Measurements from ENCODE around the gene ZMYND10.
A peak's percentile ranks its signal among the peaks of the same experiment; 100 is the strongest.

ZMYND10 gene

GRCh38 chr3:50358911-50359759 is 13.6 kb upstream of the ZMYND10 start, which contains the start of gene TMEM115:
Gene TMEM115 (minus strand): TSS chr3:50359521. CDS start chr3:50359063, 458 bp downstream.
- peak within 1 kb of the TSS; percentile 68 to 87 for H3K4me3 ChIP-seq
- H3K27me3 ChIP-seq = no peaks in the 10 kb centered on the region
- H3K9me3 ChIP-seq = no peaks in the 10 kb centered on the region
- H3K4me1 ChIP-seq = peaks cover 0 to 43% (median 38%) of the 10 kb centered on the region in 4 donors
- peak; percentile 99 for DNase-seq
- H3K27ac ChIP-seq = peak within 1 kb of the TSS; percentile 86 to 97
- peaks cover 12 to 28% (median 23%) of the 10 kb centered on the region in 3 donors for H3K36me3 ChIP-seq
- TF ChIP-seq, protein P1, sequence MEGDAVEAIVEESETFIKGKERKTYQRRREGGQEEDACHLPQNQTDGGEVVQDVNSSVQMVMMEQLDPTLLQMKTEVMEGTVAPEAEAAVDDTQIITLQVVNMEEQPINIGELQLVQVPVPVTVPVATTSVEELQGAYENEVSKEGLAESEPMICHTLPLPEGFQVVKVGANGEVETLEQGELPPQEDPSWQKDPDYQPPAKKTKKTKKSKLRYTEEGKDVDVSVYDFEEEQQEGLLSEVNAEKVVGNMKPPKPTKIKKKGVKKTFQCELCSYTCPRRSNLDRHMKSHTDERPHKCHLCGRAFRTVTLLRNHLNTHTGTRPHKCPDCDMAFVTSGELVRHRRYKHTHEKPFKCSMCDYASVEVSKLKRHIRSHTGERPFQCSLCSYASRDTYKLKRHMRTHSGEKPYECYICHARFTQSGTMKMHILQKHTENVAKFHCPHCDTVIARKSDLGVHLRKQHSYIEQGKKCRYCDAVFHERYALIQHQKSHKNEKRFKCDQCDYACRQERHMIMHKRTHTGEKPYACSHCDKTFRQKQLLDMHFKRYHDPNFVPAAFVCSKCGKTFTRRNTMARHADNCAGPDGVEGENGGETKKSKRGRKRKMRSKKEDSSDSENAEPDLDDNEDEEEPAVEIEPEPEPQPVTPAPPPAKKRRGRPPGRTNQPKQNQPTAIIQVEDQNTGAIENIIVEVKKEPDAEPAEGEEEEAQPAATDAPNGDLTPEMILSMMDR (IDR thresholded peaks at IDR 0.05) = no peak
- intact Hi-C loops (cut with DNase I; ENCODE audit: low total_unique reads) = no loop called here

GRCh38 chr3:50358355-50358910 is 12.9 kb upstream of the ZMYND10 start:
- Histone ChIP-seq H3K4me3 (peak overlapping the region; percentile 68 to 87), H3K4me1 (peaks cover 0 to 41% (median 37%) of the 10 kb centered on the region in 4 donors), H3K9me3 (no peaks in the 10 kb centered on the region), H3K27ac (peak overlapping the region; percentile 86 to 97), H3K36me3 (peaks cover 15 to 35% (median 30%) of the 10 kb centered on the region in 3 donors), H3K27me3 (no peaks in the 10 kb centered on the region)
- DNase-seq = no peak
- intact Hi-C loops (cut with DNase I; ENCODE audit: low total_unique reads) = no loop called here
- TF ChIP-seq, protein P1 (IDR thresholded peaks at IDR 0.05) = no peak

GRCh38 chr3:50357481-50357880 is 11.9 kb upstream of the ZMYND10 start:
- Histone ChIP-seq H3K27ac (peak overlapping the region; percentile 86 to 97), H3K4me3 (peak overlapping the region; percentile 68 to 87), H3K36me3 (peaks cover 19 to 40% (median 38%) of the 10 kb centered on the region in 3 donors), H3K27me3 (no peaks in the 10 kb centered on the region), H3K9me3 (no peaks in the 10 kb centered on the region), H3K4me1 (peaks cover 0 to 47% (median 37%) of the 10 kb centered on the region in 4 donors)
- TF ChIP-seq, protein P1 (IDR thresholded peaks at IDR 0.05) = no peak
- no peak for DNase-seq
- intact Hi-C loops (cut with DNase I; ENCODE audit: low total_unique reads) = no loop called here

- DNase-seq = no peak
- TF ChIP-seq, protein P1 (IDR thresholded peaks at IDR 0.05) = no peak
- Histone ChIP-seq H3K27ac (peak overlapping the region; percentile 22 to 97), H3K4me3 (peak overlapping the region; percentile 68 to 87), H3K9me3 (no peaks in the 10 kb centered on the region), H3K36me3 (peaks cover 19 to 40% (median 38%) of the 10 kb centered on the region in 3 donors), H3K27me3 (no peaks in the 10 kb centered on the region), H3K4me1 (peaks cover 0 to 53% (median 43%) of the 10 kb centered on the region in 4 donors)
- intact Hi-C loops (cut with DNase I; ENCODE audit: low total_unique reads) = no loop called here
These were observed 11.0 kb upstream of the ZMYND10 start for GRCh38 chr3:50356553-50356952.

DNA sequence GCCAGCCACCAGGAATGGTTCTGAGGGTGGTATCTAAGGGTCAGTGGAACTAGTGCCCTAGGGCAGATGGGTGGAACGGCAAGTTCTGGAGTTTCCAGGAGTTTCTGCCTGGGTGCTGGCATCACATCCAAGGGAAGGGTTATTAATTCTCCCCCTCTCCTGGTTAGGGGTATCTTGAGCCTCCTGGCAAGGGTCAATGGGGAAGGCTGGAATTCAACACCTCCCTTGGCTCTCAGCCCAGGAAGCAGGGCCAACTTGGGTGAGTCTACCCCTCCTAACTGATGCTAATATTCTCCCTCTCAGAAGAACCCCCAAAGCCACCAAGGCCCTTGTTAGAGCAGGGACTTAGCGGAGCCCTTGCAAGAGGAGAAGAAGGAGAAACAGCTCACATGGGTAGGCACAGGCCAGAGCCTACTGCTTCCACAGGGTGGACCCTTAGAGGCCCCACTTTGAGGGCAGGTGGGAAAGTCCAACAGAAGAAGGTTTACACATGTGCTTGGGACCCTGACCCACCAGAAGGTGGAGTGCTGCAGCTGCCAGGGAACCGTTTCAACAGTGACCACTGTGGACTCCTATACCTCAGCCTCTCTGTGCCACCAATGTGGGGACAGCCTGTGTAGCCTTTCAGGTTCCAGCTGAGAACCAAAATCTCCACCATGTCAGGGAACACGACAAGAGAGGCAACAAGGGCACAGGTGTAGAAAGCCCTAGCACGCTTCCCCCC is 10.5 kb upstream of the ZMYND10 start:
- intact Hi-C loops (cut with DNase I; ENCODE audit: low total_unique reads) = no loop called here
- H3K27me3 ChIP-seq = no peaks in the 10 kb centered on the region
- H3K4me3 ChIP-seq = peak overlapping the region; percentile 68 to 87
- TF ChIP-seq, protein P1 (IDR thresholded peaks at IDR 0.05) = no peak
- H3K9me3 ChIP-seq = no peaks in the 10 kb centered on the region
- H3K4me1 ChIP-seq = peaks cover 0 to 58% (median 48%) of the 10 kb centered on the region in 4 donors
- peak overlapping the region; percentile 22 to 97 for H3K27ac ChIP-seq
- no peak for DNase-seq
- peaks cover 19 to 40% (median 38%) of the 10 kb centered on the region in 3 donors for H3K36me3 ChIP-seq
